WERI-Rb-1 (cell line): ENCODE results near the gene SSBP2.

ENCODE experiments used
- DNase-seq: peaks from one replicate; pipeline ENCODE4 v3.0.0-alpha.2; 2020
- H3K27ac ChIP-seq: fragments of 250-450 bp; sonication (Bioruptor Pico); 2 replicates; pipeline ENCODE4 v1.5.1; 2020; ENCODE audit warnings: mild to moderate bottlenecking, moderate library complexity
- H3K27me3 ChIP-seq: fragments of 250-450 bp; sonication (Bioruptor Pico); 2 replicates; pipeline ENCODE4 v1.5.1; 2021; ENCODE audit warnings: mild to moderate bottlenecking, low read depth, moderate library complexity; ENCODE audit not compliant: insufficient read depth, severe bottlenecking
- H3K36me3 ChIP-seq: fragments of 250-450 bp; sonication (Bioruptor Pico); 2 replicates; pipeline ENCODE4 v1.5.1; 2020; ENCODE audit warnings: mild to moderate bottlenecking, moderate library complexity
- H3K4me3 ChIP-seq: 2 replicates; pipeline ENCODE4 v1.5.1; 2011; ENCODE audit warnings: low read depth, mild to moderate bottlenecking, control low read depth, low read length
- H3K9me3 ChIP-seq: fragments of 250-450 bp; sonication (Bioruptor Pico); 2 replicates; pipeline ENCODE4 v1.5.1; 2021; ENCODE audit warnings: mild to moderate bottlenecking, moderate library complexity; ENCODE audit not compliant: severe bottlenecking
- CTCF ChIP-seq: IDR thresholded peaks from 2 replicates; pipeline ENCODE4 v1.5.1; 2011; ENCODE audit warnings: low read depth, mild to moderate bottlenecking, control low read depth, inconsistent platforms, low read length

Gene SSBP2

GRCh38 chr5:81638471-81638870, 112.4 kb downstream of the SSBP2 start:
- no peaks in the 10 kb centered on the region for H3K27me3 ChIP-seq
- no peaks in the 10 kb centered on the region for H3K9me3 ChIP-seq
- DNase-seq = no peak
- no peak overlapping the region for H3K4me3 ChIP-seq
- H3K27ac ChIP-seq = no peak overlapping the region
- H3K36me3 ChIP-seq = peaks cover 4% of the 10 kb centered on the region; the same call in 1 of the 2 replicates
- no peak for TF ChIP-seq CTCF

GRCh38 chr5:81633891-81634290, 117.0 kb downstream of the SSBP2 start:
- TF ChIP-seq CTCF = no peak
- Histone ChIP-seq H3K4me3 (no peak overlapping the region), H3K27me3 (no peaks in the 10 kb centered on the region), H3K9me3 (no peaks in the 10 kb centered on the region), H3K27ac (no peak overlapping the region), H3K36me3 (peaks cover 4% of the 10 kb centered on the region; the same call in 1 of the 2 replicates)
- DNase-seq = no peak

GRCh38 chr5:81633471-81633870, 117.4 kb downstream of the SSBP2 start:
- TF ChIP-seq CTCF = no peak
- Histone ChIP-seq H3K4me3 (no peak overlapping the region), H3K27me3 (no peaks in the 10 kb centered on the region), H3K27ac (no peak overlapping the region), H3K9me3 (no peaks in the 10 kb centered on the region), H3K36me3 (peaks cover 4% of the 10 kb centered on the region; the same call in 1 of the 2 replicates)
- no peak for DNase-seq

GRCh38 chr5:81632679-81633078, 118.2 kb downstream of the SSBP2 start:
- Histone ChIP-seq H3K4me3 (no peak overlapping the region), H3K27me3 (no peaks in the 10 kb centered on the region), H3K36me3 (peaks cover 4% of the 10 kb centered on the region; the same call in 1 of the 2 replicates), H3K9me3 (no peaks in the 10 kb centered on the region), H3K27ac (no peak overlapping the region)
- TF ChIP-seq CTCF = no peak
- no peak for DNase-seq

- no peak for DNase-seq
- no peak for TF ChIP-seq CTCF
- H3K36me3 ChIP-seq = peaks cover 4% of the 10 kb centered on the region; the same call in 1 of the 2 replicates
- H3K27ac ChIP-seq = no peak overlapping the region
- no peak overlapping the region for H3K4me3 ChIP-seq
- no peaks in the 10 kb centered on the region for H3K9me3 ChIP-seq
- H3K27me3 ChIP-seq = no peaks in the 10 kb centered on the region
Measured at GRCh38 chr5:81631621-81632020, 119.3 kb downstream of the SSBP2 start.

- Histone ChIP-seq H3K4me3 (no peak overlapping the region), H3K27me3 (no peaks in the 10 kb centered on the region), H3K36me3 (peaks cover 4% of the 10 kb centered on the region; the same call in 1 of the 2 replicates), H3K27ac (no peak overlapping the region), H3K9me3 (no peaks in the 10 kb centered on the region)
- TF ChIP-seq CTCF = no peak
- DNase-seq = no peak
Measured at GRCh38 chr5:81631124-81631523, 119.8 kb downstream of the SSBP2 start.
